Erythroblast (primary cell): ENCODE data around the gene FRMD4A.

ENCODE experiments used
- GATA1 ChIP-seq: IDR thresholded peaks from 2 replicates; pipeline ENCODE4 v1.6.1; 2011; ENCODE audit warnings: low read depth, mild to moderate bottlenecking, control low read depth, low read length, moderate library complexity
- POLR2A ChIP-seq: IDR thresholded peaks from 2 replicates; pipeline ENCODE4 v1.6.1; 2011; ENCODE audit warnings: mild to moderate bottlenecking, low read length

DNA sequence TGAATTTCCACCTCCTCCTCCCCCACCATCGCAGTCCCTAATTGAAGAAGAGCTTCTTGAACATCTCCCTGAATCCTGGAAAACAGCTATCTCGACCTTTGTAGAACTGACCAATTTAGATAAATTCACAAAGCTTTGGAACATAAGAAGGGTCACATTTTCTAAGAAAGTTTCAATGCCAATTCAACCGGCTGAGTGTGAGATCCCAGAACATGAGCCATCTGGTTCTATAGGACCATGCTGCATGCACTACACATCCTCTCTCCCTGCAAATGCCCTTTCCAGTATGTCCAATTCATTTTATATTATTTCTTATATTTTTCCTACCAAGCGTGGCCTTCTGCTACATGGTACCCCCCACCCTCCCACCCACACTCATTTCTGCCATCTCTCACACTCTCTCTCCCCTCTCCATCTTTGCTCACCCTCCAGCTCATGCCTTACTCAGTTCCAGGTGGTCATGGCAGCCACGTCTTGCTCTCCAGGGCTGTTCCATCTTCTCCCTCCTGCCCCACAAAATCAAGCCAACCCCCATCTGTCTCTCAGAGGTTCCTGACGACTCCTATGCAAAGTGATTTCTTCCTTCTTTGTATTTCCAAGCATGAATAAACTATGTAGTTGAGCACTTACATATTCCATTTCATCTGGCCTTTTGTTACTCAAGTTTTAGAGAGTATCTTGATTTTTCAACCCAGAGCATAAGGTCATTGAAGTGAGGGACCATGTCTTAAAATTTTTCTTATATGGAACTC, 19.3 kb downstream of the FRMD4A start:
- TF ChIP-seq POLR2A (no peak), GATA1 (no peak)
